Lower lobe of right lung (tissue), 2 donors: ENCODE data around the gene ZNF479. TPM values are rescaled to one million over a fixed set of nuclear protein-coding genes. Genes with fewer than 3 reads are reported as not detected.
"Not testable (repeated sequence)": the region's sequence is repeated elsewhere in the genome, so short reads cannot be mapped to it uniquely, and the experiment has no call there.

Experiments used
- ATAC-seq, 2 donors: fragments of 200-7000 bp; cut with Tn5 transposase; one replicate each; pipeline ENCODE4 v1.9.1; 2020 to 2022; ENCODE audit warnings: mild to moderate bottlenecking in 2 of 2, moderate library complexity in 2 of 2
- DNase-seq: peaks from one replicate; pipeline ENCODE4 v3.0.0-alpha.2; 2020
- H3K27ac ChIP-seq: fragments of 200-600 bp; one replicate; pipeline ENCODE4 v1.8.0; 2022
- H3K27me3 ChIP-seq: fragments of 200-600 bp; one replicate; pipeline ENCODE4 v1.8.0; 2022; ENCODE audit warnings: low read depth
- H3K36me3 ChIP-seq: fragments of 200-600 bp; one replicate; pipeline ENCODE4 v1.8.0; 2022; ENCODE audit warnings: mild to moderate bottlenecking
- H3K4me1 ChIP-seq: fragments of 200-600 bp; one replicate; pipeline ENCODE4 v1.8.0; 2022
- H3K4me3 ChIP-seq: fragments of 200-600 bp; one replicate; pipeline ENCODE4 v1.8.0; 2022; ENCODE audit warnings: mild to moderate bottlenecking
- H3K9me3 ChIP-seq: fragments of 200-600 bp; one replicate; pipeline ENCODE4 v1.8.0; 2022
- intact Hi-C: fragments of 100-400 bp; cut with DNase I; formaldehyde crosslinking; loops from one replicate; pipeline ENCODE4 v1.11.0; 2022
- total RNA-seq: library from RNA; stranded (reverse); fragmentation: NEBNext Ultra II Directional; extraction: Animal tissue kit (Norgen Biotek cat#: 25700); gene quantifications from one replicate; pipeline ENCODE4 v1.2.1, GENCODE V29; 2021
- TF ChIP-seq, protein P1 (sequence below): fragments of 200-600 bp; IDR thresholded peaks from one replicate; pipeline ENCODE4 v1.8.0; 2022; ENCODE audit warnings: antibody characterized with exemption, mild to moderate bottlenecking
- donor health status: DM: no; HTN: yes; CAD: no; lungs with severe emphysema.

ZNF479 gene
- total RNA-seq, 1 donor from 2014 or later, result not detected

DNA sequence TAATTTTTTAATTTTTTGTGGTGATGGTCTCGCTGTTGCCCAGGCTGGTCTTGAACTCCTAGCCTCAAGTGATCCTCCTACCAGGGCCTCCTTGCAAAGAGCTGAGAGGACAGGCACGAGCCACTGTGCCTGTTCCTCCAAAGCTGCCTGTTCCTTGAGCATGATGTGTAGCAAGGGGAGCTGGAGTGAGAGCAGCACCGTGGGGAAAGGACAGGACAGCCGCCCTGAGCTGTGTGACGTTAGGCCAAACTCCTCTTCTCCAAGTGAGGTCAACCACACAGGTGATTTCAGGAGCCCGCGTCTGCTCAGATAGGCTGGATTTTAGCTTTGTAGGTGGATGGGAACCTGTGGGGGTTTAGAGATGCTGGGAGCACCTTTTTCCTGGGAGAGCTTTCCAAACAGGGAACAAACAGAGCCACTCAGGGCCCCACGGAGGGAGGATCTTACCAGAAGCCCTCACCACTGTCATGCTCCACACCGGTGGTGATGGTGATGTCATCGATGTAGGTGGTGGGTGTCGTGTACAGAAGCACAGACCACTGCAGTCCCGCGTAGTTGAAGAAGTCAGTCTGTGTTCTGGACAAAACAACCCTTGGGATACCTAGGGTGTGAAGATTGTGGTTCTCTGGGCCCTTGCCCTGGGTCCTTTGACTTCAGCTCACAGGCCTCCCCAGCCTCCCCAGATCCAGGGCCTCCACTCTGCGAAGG, 44.8 kb upstream of the ZNF479 start:
- no peaks in the 10 kb centered on the region for H3K36me3 ChIP-seq
- H3K4me1 ChIP-seq, result no peaks in the 10 kb centered on the region
- H3K27me3 ChIP-seq, result no peaks in the 10 kb centered on the region
- intact Hi-C loops, result no loop called here
- no peak for ATAC-seq
- H3K4me3 ChIP-seq, result no peak overlapping the region
- DNase-seq, result no peak
- no peak overlapping the region for H3K27ac ChIP-seq
- peaks cover 30% of the 10 kb centered on the region for H3K9me3 ChIP-seq
- TF ChIP-seq, protein P1, sequence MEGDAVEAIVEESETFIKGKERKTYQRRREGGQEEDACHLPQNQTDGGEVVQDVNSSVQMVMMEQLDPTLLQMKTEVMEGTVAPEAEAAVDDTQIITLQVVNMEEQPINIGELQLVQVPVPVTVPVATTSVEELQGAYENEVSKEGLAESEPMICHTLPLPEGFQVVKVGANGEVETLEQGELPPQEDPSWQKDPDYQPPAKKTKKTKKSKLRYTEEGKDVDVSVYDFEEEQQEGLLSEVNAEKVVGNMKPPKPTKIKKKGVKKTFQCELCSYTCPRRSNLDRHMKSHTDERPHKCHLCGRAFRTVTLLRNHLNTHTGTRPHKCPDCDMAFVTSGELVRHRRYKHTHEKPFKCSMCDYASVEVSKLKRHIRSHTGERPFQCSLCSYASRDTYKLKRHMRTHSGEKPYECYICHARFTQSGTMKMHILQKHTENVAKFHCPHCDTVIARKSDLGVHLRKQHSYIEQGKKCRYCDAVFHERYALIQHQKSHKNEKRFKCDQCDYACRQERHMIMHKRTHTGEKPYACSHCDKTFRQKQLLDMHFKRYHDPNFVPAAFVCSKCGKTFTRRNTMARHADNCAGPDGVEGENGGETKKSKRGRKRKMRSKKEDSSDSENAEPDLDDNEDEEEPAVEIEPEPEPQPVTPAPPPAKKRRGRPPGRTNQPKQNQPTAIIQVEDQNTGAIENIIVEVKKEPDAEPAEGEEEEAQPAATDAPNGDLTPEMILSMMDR, result no peak

DNA sequence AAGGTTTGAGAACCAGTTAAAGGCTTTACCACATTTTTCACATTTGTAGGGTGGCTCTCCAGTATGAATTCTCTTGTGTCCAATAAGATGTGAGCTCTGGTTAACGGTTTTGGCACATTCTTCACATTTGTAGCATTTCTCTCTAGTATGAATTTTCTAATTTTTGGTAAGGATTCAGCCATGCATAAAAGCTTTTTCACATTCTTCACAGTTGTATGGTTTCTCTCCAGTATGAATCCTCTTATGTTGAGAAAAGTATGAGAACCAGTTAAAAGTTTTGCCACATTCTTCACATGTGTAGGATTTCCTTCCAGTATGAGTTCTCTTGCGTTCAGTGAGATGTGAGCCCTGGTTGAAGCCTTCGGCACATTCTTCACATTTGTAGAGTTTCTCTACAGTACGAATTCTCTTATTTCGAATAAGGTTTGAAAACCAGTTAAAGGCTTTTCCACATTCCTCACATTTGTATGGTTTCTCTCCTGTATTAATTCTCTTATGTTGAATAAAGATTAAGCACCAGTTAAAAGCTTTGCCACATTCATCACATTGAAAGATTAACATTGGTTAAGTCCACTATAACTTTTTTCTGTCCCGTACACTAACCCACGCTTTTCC, 33.2 kb upstream of the ZNF479 start:
- Histone ChIP-seq H3K9me3 (peaks cover 15% of the 10 kb centered on the region), H3K27me3 (no peaks in the 10 kb centered on the region), H3K27ac (no peak overlapping the region), H3K4me3 (no peak overlapping the region), H3K4me1 (no peaks in the 10 kb centered on the region), H3K36me3 (no peaks in the 10 kb centered on the region)
- ATAC-seq, result no peak
- intact Hi-C loops, result no loop called here
- DNase-seq, result no peak
- TF ChIP-seq, protein P1, result no peak

DNA sequence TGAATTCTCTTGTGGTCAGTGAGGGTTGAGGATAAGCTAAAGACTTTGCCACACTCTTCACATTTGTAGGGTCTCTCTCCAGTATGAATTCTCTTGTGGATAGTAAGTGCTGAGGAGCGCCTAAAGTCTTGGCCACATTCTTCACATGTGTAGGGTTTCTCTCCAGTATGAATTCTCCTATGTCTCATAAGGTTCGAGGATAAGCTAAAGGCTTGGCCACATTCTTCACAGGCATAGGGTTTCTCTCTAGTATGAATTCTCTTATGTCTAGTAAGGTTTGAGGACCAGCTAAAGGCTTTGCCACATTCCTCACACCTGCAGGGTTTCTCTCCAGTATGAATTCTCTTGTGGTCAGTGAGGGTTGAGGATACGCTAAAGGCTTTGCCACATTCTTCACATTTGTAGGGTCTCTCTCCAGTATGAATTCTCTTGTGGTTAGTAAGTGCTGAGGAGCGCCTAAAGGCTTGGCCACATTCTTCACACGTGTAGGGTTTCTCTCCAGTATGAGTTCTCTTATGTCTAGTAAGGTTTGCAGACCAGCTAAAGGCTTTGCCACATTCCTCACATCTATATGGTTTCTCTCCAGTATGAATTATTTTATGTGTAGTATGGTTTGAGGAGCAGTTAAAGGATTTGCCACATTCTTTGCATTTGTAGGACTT, 12.0 kb downstream of the ZNF479 start:
- H3K4me3 ChIP-seq, DNase-seq, intact Hi-C loops, ATAC-seq, H3K4me1 ChIP-seq, H3K27me3 ChIP-seq, H3K36me3 ChIP-seq, H3K27ac ChIP-seq: not testable (repeated sequence)
- H3K9me3 ChIP-seq, result peaks cover 30% of the 10 kb centered on the region
